Measurements from ENCODE around the gene ASB16.

The ASB16 gene

DNA sequence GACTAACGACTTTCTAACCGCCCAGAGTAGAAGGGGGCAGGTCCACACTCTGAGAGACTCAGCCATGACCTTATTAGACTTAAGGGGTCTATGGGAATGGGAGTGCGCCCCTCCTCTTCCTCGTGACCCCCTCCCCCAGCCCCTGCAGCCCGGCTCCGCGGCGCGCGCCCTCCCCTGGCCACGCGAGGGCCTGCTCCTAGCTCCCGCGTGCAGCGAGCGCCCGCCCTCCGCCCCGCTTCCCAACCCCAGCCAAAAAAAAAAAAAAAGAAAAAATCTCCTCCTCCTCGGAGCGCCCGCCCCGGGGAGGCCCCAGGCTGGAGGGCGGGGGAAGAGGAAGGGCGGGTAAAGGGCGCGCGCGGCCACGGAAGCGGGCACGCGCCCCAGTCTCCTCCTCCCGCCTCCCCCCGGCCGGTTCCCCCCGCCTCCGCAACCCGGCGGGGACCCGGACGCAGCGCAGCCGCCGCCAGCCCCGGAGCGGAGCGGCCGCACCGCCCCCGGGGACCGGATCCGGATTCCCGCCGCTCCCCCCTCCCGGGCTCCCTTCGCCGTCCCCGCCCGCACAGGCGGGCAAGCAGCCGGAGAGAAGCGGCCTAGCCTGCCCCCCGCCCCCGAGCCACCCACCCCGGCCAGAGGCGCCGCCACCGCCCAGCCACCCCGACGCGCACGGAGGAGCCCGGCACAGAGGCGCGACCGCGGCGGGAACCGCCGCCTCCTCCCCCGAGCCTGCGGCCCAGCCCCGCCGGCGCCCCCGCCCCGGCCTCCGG lies 48.0 kb downstream of the ASB16 start:
- no peaks in the 10 kb centered on the region for H3K9me3 ChIP-seq (ENCODE audit: control insufficient read depth, low read length)
- peak; percentile 79 to 82 (median 79) for DNase-seq

DNA sequence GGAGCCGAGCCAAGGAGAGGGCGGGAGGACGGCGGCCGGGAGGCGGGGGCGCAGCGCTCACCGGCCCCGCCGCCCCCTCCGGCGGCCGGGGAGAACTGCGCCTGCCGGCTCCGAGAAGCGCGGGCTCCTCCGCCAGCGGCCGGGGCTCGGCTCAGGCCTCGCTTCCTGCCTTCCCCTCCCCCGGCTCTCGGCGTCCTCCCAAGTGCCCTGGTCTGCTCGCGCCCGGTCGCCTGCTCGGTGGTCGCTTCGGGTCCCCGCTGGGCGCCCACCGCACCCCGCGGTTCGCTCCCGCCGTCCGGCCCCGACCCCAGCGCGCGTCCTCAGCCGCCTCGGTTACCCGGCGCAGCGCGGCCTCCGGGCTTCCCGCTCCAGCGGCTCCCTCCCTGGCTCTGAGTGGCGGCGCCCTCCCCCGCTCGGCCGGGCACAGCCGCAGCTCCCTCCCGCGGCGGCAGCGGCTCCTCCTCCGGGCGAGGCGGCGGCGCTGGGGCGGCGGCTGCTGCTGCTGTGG lies 48.7 kb downstream of the ASB16 start:
- Histone ChIP-seq H3K27ac (ENCODE audit: insufficient read depth, low read length, poor library complexity, severe bottlenecking) (peak overlapping the region; percentile 90), H3K9me3 (ENCODE audit: control insufficient read depth, low read length) (no peaks in the 10 kb centered on the region), H3K36me3 (ENCODE audit: control insufficient read depth, insufficient read depth, low read length) (peaks cover 20% of the 10 kb centered on the region), H3K27me3 (replicated peaks; ENCODE audit: control insufficient read depth, insufficient read depth, low read length, poor library complexity, severe bottlenecking) (no peaks in the 10 kb centered on the region), H3K4me1 (ENCODE audit: control insufficient read depth, insufficient read depth, low read length, poor library complexity, severe bottlenecking) (peaks cover 37% of the 10 kb centered on the region), H3K4me3 (ENCODE audit: insufficient read depth, low read depth, low read length, poor library complexity, severe bottlenecking) (peak overlapping the region; percentile 58)
- peak; percentile 43 to 61 (median 58) for DNase-seq

More for the DNA sequence above, 48.0 kb downstream of the ASB16 start:
- H3K27ac ChIP-seq (ENCODE audit: insufficient read depth, low read length, poor library complexity, severe bottlenecking), result peak overlapping the region; percentile 90
- peaks cover 41% of the 10 kb centered on the region for H3K4me1 ChIP-seq (ENCODE audit: control insufficient read depth, insufficient read depth, low read length, poor library complexity, severe bottlenecking)
- peak overlapping the region; percentile 58 for H3K4me3 ChIP-seq (ENCODE audit: insufficient read depth, low read depth, low read length, poor library complexity, severe bottlenecking)
- H3K36me3 ChIP-seq (ENCODE audit: control insufficient read depth, insufficient read depth, low read length), result peaks cover 26% of the 10 kb centered on the region
- no peaks in the 10 kb centered on the region for H3K27me3 ChIP-seq (replicated peaks; ENCODE audit: control insufficient read depth, insufficient read depth, low read length, poor library complexity, severe bottlenecking)

- no peaks in the 10 kb centered on the region for H3K9me3 ChIP-seq (ENCODE audit: control insufficient read depth, low read length)
- H3K4me1 ChIP-seq (ENCODE audit: control insufficient read depth, insufficient read depth, low read length, poor library complexity, severe bottlenecking), result peaks cover 36% of the 10 kb centered on the region
- H3K4me3 ChIP-seq (ENCODE audit: insufficient read depth, low read depth, low read length, poor library complexity, severe bottlenecking), result peak within 1 kb of the TSS; percentile 96
- H3K27me3 ChIP-seq (replicated peaks; ENCODE audit: control insufficient read depth, insufficient read depth, low read length, poor library complexity, severe bottlenecking), result no peaks in the 10 kb centered on the region
- peaks cover 14% of the 10 kb centered on the region for H3K36me3 ChIP-seq (ENCODE audit: control insufficient read depth, insufficient read depth, low read length)
- peak; percentile 64 to 67 (median 65) for DNase-seq
- H3K27ac ChIP-seq (ENCODE audit: insufficient read depth, low read length, poor library complexity, severe bottlenecking), result peak within 1 kb of the TSS; percentile 90
These were observed 49.2 kb downstream of the ASB16 start, which contains the start of gene UBTF for GRCh38 chr17:44219616-44220212. TSS of gene UBTF (minus strand) at chr17:44219675. CDS start at chr17:44218229, 1,446 bp downstream.

- H3K4me3 ChIP-seq (ENCODE audit: insufficient read depth, low read depth, low read length, poor library complexity, severe bottlenecking), result peak overlapping the region; percentile 96
- DNase-seq, result peak; percentile 34 to 41 (median 38)
These were observed 49.9 kb downstream of the ASB16 start for GRCh38 chr17:44220213-44221083.

GRCh38 chr17:44221084-44221861 lies 50.8 kb downstream of the ASB16 start:
- Histone ChIP-seq H3K27ac (ENCODE audit: insufficient read depth, low read length, poor library complexity, severe bottlenecking) (peak overlapping the region; percentile 90), H3K9me3 (ENCODE audit: control insufficient read depth, low read length) (no peaks in the 10 kb centered on the region), H3K36me3 (ENCODE audit: control insufficient read depth, insufficient read depth, low read length) (no peaks in the 10 kb centered on the region), H3K4me3 (ENCODE audit: insufficient read depth, low read depth, low read length, poor library complexity, severe bottlenecking) (peak overlapping the region; percentile 96), H3K27me3 (replicated peaks; ENCODE audit: control insufficient read depth, insufficient read depth, low read length, poor library complexity, severe bottlenecking) (no peaks in the 10 kb centered on the region), H3K4me1 (ENCODE audit: control insufficient read depth, insufficient read depth, low read length, poor library complexity, severe bottlenecking) (peaks cover 20% of the 10 kb centered on the region)
- peak; percentile 43 to 56 (median 51) for DNase-seq

More at GRCh38 chr17:44220213-44221083, 49.9 kb downstream of the ASB16 start:
- Histone ChIP-seq H3K36me3 (ENCODE audit: control insufficient read depth, insufficient read depth, low read length) (peaks cover 7% of the 10 kb centered on the region), H3K27ac (ENCODE audit: insufficient read depth, low read length, poor library complexity, severe bottlenecking) (peak overlapping the region; percentile 90), H3K4me1 (ENCODE audit: control insufficient read depth, insufficient read depth, low read length, poor library complexity, severe bottlenecking) (peaks cover 28% of the 10 kb centered on the region), H3K9me3 (ENCODE audit: control insufficient read depth, low read length) (no peaks in the 10 kb centered on the region), H3K27me3 (replicated peaks; ENCODE audit: control insufficient read depth, insufficient read depth, low read length, poor library complexity, severe bottlenecking) (no peaks in the 10 kb centered on the region)

- DNase-seq, result no peak
- Histone ChIP-seq H3K27ac (ENCODE audit: insufficient read depth, low read length, poor library complexity, severe bottlenecking) (peak overlapping the region; percentile 90), H3K36me3 (ENCODE audit: control insufficient read depth, insufficient read depth, low read length) (no peaks in the 10 kb centered on the region), H3K27me3 (replicated peaks; ENCODE audit: control insufficient read depth, insufficient read depth, low read length, poor library complexity, severe bottlenecking) (no peaks in the 10 kb centered on the region), H3K9me3 (ENCODE audit: control insufficient read depth, low read length) (no peaks in the 10 kb centered on the region), H3K4me3 (ENCODE audit: insufficient read depth, low read depth, low read length, poor library complexity, severe bottlenecking) (peak overlapping the region; percentile 96), H3K4me1 (ENCODE audit: control insufficient read depth, insufficient read depth, low read length, poor library complexity, severe bottlenecking) (peaks cover 15% of the 10 kb centered on the region)
These were observed 51.3 kb downstream of the ASB16 start for GRCh38 chr17:44221862-44222111.

DNA sequence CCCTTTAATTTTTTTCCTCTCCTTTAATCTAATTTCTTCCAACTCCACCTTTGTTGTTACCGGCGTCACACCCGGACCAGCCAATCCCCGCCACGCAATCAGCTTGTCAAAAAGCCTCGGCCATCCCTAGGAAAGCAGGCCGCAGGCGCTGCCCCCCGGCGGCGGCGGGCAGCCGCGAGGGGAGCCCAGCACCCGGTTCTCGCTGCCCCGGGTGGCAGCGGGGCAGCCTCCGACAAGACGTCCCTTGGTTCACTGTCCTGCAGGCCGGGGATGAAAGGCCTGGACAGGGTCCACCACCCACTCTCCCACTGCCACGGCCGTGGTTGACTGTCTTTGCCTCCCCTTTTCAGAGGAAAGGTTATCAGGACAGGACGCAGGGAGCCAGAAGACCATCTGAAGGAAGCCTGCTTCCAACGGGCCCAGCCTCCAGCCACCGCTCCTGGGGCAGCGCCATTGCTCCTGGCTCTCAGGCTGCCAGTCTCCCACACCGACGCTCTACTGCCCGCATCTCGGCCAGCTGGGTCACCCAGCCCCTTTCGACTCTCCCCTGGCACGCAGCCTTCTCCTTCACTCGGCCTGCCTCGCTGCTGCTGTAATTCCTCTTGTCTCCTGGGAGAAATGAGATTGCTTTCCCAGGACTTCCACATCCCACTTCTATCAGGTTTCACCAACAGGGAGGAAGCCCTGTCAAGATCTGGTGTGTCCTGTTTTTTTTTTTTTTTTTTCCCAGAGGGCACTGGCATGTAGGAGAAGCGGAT lies 51.8 kb downstream of the ASB16 start:
- Histone ChIP-seq H3K27me3 (replicated peaks; ENCODE audit: control insufficient read depth, insufficient read depth, low read length, poor library complexity, severe bottlenecking) (no peaks in the 10 kb centered on the region), H3K9me3 (ENCODE audit: control insufficient read depth, low read length) (no peaks in the 10 kb centered on the region), H3K4me1 (ENCODE audit: control insufficient read depth, insufficient read depth, low read length, poor library complexity, severe bottlenecking) (peaks cover 10% of the 10 kb centered on the region), H3K27ac (ENCODE audit: insufficient read depth, low read length, poor library complexity, severe bottlenecking) (peak overlapping the region; percentile 90), H3K4me3 (ENCODE audit: insufficient read depth, low read depth, low read length, poor library complexity, severe bottlenecking) (peak overlapping the region; percentile 96), H3K36me3 (ENCODE audit: control insufficient read depth, insufficient read depth, low read length) (no peaks in the 10 kb centered on the region)
- DNase-seq, result peak in 2 of 3 donors; percentile 29 to 45

GRCh38 chr17:44223541-44224071 lies 53.1 kb downstream of the ASB16 start:
- H3K9me3 ChIP-seq (ENCODE audit: control insufficient read depth, low read length), result no peaks in the 10 kb centered on the region
- no peaks in the 10 kb centered on the region for H3K4me1 ChIP-seq (ENCODE audit: control insufficient read depth, insufficient read depth, low read length, poor library complexity, severe bottlenecking)
- no peak for DNase-seq
- H3K4me3 ChIP-seq (ENCODE audit: insufficient read depth, low read depth, low read length, poor library complexity, severe bottlenecking), result no peak overlapping the region
- no peak overlapping the region for H3K27ac ChIP-seq (ENCODE audit: insufficient read depth, low read length, poor library complexity, severe bottlenecking)
- H3K36me3 ChIP-seq (ENCODE audit: control insufficient read depth, insufficient read depth, low read length), result no peaks in the 10 kb centered on the region
- H3K27me3 ChIP-seq (replicated peaks; ENCODE audit: control insufficient read depth, insufficient read depth, low read length, poor library complexity, severe bottlenecking), result no peaks in the 10 kb centered on the region
